Measurements from ENCODE around the gene INPP5J.

DNA sequence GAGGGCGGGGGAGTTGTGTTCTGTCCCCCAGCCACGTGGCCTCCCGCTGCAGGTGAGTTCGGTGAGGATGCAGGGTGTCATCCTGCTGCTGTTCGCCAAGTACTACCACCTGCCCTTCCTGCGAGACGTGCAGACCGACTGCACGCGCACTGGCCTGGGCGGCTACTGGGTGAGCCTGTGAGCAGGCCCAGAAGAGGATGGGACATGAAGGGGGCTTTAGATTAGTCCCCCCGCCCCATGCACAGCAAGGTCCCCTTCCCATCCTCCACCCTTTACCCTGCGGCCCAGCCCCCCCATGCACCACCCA is 4.1 kb downstream of the INPP5J start:
- TF ChIP-seq ESRRA (CRISPR knock-in tag; IDR thresholded peaks at IDR 0.05; ENCODE audit: borderline replicate concordance) = no peak
- TF ChIP-seq TEAD1 (CRISPR knock-in tag; IDR thresholded peaks at IDR 0.05) = no peak
- no peak for TF ChIP-seq CREB1 (CRISPR knock-in tag; IDR thresholded peaks at IDR 0.05)
- TF ChIP-seq NFYB (CRISPR knock-in tag; conservative IDR thresholded peaks at IDR 0.05; ENCODE audit: low read depth) = no peak
- TF ChIP-seq ZNF263 (CRISPR knock-in tag; IDR thresholded peaks at IDR 0.05; ENCODE audit: low read depth) = no peak
- TF ChIP-seq, protein P1, sequence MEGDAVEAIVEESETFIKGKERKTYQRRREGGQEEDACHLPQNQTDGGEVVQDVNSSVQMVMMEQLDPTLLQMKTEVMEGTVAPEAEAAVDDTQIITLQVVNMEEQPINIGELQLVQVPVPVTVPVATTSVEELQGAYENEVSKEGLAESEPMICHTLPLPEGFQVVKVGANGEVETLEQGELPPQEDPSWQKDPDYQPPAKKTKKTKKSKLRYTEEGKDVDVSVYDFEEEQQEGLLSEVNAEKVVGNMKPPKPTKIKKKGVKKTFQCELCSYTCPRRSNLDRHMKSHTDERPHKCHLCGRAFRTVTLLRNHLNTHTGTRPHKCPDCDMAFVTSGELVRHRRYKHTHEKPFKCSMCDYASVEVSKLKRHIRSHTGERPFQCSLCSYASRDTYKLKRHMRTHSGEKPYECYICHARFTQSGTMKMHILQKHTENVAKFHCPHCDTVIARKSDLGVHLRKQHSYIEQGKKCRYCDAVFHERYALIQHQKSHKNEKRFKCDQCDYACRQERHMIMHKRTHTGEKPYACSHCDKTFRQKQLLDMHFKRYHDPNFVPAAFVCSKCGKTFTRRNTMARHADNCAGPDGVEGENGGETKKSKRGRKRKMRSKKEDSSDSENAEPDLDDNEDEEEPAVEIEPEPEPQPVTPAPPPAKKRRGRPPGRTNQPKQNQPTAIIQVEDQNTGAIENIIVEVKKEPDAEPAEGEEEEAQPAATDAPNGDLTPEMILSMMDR (IDR thresholded peaks at IDR 0.05) = no peak
- no peak for TF ChIP-seq NR1H2 (CRISPR knock-in tag; IDR thresholded peaks at IDR 0.05)

Measured in WTC11 (cell line).